SKM-1 treated with dmso at 0.1 percent for 144 hours (cell line): ENCODE measurements around the gene OSBP.
"Not testable (repeated sequence)": the region's sequence is repeated elsewhere in the genome, so short reads cannot be mapped to it uniquely, and the experiment has no call there.

Experiments used
- DNase-seq: peaks from one replicate; lab custom pipeline; 2025; ENCODE audit not compliant: unreplicated experiment; lab: John Stamatoyannopoulos, UW

OSBP gene

GRCh38 chr11:59556115-59556916, 59.3 kb downstream of the OSBP start:
- DNase-seq: peak; percentile 46

DNA sequence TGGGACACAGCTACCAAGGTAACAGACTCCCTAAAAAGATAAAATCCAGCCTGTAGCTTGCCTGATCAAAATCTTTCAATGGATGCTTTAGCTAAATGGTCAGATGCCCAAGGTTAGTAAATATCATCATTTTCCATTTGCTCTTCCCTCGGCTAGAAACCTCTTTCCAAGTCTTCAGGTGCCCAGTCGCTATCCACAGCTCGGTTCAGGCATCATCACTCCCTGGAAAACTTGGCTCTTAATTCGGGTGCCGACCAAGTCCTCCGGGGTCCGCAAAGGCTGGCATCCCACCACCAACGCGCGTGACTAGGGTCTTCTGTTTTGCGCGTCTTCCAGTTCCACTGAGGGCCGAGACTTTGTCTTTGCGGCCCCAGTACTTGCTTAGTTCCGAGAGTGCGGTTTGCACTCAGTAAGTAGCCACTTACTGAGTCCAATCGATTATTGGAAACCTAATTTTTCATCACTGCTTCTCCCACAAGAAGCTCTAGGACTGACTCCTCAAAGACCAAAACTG, 59.9 kb downstream of the OSBP start:
- no peak for DNase-seq

- no peak for DNase-seq
Measured at GRCh38 chr11:59553323-59553722, 62.3 kb downstream of the OSBP start.

DNA sequence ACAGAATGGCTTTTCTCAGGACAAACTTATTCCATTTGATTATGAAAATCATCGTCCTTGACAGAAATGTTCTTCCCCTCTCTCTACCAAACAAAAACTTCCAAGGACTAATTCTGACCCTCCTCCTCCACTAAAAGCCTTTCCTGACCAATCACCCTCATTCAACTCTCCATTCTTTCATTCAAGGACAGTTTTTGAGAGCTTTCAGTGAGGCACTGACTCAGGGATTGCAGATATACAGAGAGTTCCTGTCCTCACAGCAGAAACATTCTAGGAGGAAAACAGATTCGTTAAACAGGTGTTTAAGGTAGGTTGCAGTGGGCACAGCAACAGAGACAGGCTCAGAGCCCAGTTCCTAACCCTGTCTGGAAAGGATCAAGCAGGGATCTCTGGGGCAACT, 62.7 kb downstream of the OSBP start:
- DNase-seq: no peak

- no peak for DNase-seq
Measured at GRCh38 chr11:59551659-59552521, 63.7 kb downstream of the OSBP start.

- peak; percentile 83 for DNase-seq
Measured at GRCh38 chr11:59550842-59551658, 64.5 kb downstream of the OSBP start.

DNA sequence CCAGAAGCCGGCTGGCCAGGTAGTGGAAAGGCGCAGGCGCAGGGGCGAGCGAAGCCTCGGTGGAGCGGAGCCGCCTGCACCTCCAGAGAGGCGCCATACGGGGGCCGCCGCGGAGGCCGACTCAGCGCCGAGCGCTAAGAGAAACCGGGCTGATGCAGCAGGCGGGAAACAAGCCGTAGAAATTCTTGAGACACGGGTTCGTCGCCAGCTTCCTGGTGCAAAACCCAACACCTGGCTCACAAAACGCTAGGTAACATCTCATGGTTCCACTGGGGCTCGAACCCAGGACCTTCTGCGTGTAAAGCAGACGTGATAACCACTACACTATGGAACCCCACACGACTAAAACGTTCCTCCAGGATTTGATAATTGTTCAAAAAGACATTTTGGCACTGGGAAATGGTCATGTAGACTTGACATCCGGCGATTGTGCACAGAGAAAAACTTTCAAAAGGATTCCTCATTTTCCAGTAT, 65.2 kb downstream of the OSBP start:
- DNase-seq: peak; percentile 87

DNA sequence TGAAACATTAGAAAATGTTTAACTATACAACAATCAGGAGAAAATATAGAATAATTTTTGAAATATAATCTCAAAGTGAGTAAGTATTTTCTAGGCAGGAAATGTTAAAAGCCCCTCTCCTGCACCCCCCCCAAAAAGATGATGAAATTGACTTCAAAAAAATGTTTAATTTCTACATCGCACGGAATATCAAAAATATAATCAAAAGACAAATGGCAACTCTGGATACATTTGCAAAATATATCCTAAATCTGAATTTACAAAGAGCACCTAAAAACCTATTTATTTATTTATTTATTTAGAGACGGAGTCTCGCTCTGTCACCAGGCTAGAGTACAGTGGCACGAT, 67.3 kb downstream of the OSBP start:
- no peak for DNase-seq

DNA sequence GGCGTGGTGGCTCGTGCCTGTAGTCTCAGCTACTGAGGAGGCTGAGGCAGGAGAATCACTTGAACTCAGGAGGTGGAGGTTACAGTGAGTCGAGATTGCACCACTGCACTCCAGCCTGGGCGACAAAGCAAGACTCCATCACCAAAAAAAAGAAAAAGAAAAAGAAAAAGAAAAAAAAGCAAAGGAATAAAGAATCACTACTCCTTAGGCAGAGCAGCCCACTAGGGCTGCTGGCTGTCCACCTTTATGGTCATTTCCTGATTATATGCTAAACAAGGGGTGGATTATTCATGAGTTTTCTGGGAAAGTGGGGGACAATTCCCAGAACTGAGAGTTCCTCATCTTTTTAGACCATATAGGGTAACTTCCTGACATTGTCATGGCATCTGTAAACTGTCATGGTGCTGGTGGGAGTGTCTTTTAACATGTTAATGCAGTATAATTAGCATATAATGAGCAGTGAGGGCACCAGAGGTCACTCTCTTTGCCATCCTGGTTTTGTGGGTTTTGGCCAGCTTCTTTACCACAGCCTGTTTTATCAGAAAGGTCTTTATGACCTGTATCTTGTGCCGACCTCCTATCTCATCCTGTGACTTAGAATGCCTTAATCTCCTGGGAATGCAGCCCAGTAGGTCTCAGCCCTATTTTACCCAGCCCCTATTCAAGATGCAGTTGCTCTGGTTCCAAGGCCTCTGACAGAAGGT, 67.8 kb downstream of the OSBP start:
- not testable (repeated sequence) for DNase-seq

DNA sequence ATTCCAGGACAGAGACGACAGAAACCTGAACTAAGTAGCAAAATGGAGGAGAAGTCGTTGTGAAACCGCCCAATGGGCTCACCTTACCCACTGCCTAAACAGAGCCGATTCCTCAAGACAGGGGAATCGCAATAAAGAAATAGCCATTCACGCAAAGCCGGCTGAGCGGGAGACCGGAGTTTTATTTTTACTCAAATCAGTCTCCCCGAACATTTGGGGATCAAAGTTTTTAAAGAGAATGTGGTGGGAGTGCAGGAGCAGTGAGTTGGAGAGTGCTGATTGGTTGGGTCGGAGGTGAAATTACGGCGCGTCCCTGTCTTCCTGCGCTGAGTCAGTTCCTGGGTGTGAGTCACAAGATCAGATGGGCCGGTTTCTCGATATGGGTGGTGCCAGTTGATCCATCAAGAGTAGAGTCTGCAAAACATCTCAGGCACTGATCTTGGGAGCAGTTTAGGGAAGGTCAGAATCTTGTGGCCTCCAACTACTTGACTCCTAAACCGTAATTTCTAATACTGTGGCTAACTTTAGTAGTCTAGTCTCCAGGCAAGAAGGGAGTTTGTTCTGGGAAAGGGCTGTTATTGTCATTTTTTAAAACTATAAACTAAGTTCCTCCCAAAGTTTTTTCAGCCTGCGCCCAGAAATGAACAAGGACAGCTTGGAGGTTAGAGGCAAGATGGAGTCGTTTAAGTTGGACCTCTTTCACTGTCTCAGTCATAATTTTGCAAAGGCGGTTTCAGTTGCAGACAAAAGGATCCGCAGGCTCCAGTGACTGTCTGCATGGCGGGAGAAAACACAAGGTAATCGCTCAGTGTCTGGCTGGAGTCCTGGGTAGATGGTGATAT, 70.2 kb downstream of the OSBP start:
- DNase-seq: no peak

DNA sequence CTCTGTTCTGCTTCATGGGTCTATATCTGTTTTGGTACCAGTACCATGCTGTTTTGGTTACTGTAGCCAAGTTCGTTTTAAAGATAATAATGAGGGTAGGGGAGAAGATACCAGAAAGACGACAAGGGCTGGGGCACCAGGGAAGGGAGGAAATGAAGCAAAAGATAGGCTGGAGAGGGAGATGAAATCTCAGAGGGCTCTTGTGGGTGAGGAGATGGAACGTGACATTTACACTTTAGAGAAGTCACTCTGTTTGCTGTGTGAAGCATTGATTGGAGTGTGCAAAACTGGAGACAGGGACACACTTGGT, 70.8 kb downstream of the OSBP start:
- DNase-seq: no peak

DNA sequence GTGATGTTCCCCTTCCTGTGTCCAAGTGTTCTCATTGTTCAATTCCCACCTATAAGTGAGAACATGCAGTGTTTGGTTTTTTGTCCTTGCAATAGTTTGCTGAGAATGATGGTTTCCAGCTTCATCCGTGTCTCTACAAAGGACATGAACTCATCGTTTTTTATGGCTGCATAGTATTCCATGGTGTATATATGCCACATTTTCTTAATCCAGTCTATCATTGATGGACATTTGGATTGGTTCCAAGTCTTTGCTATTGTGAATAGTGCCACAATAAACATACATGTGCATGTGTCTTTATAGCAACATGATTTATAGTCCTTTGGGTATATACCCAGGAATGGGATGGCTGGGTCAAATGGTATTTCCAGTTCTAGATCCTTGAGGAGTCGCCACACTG, 71.9 kb downstream of the OSBP start:
- not testable (repeated sequence) for DNase-seq

GRCh38 chr11:59542142-59542810, 73.3 kb downstream of the OSBP start:
- no peak for DNase-seq

DNA sequence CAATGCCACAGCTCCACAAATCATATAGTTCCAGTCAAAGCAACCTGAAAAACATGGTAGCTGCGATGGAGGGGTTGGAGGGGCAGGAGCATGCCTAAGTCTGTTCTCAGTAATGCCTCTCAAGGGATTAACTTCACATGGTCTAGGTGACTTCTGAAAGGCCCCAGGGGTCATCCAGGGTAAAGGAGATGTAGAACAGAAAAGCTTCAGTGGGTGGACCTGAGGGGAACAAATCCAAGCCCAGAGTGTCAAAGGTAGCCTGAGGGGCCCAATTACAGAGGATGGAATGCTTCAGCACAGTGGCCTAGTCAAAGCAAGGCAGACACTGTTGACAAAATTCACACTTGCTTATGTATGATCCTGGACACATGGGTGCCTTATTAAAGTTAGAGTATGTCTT, 80.9 kb downstream of the OSBP start:
- DNase-seq: no peak

GRCh38 chr11:59532620-59533019, 83.0 kb downstream of the OSBP start:
- no peak for DNase-seq

DNA sequence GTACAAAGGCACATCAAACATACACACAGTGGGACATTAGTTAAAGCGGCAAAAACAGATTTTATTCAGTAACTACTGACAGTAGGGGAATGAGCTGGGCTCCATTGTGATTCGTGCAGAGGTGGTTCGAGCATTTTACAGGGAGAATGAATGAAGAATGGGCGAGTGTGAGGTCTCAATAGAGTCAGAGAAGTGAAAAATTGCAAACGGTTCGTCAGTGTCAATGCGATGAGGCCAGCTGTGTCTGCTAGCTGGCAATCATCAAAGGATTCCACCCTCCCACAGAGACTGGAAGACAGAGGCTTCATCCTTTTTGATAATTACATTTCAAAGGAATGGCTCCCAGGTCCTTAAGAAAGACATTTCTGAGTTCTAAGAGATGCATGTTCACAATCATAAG, 86.9 kb downstream of the OSBP start:
- DNase-seq: no peak
